K562 (cell line): ENCODE data around the gene C22orf39. TPM values are rescaled to one million over a fixed set of nuclear protein-coding genes. Genes with fewer than 3 reads are reported as not detected.

Experiments
- ATF6 ChIP-seq: sonication (generic); formaldehyde crosslinking; IDR thresholded peaks from 2 replicates; pipeline ENCODE4 v1.4.0; 2020; ENCODE audit warnings: mild to moderate bottlenecking, missing genetic modification reagents
- DIDO1 ChIP-seq: fragments of 450-650 bp; IDR thresholded peaks from 2 replicates; pipeline ENCODE4 v1.6.1; 2016; ENCODE audit warnings: low read depth, missing biosample characterization, missing genetic modification characterization
- ETS1 ChIP-seq: conservative IDR thresholded peaks from 2 replicates; pipeline ENCODE4 v1.6.1; 2011; ENCODE audit warnings: low read depth, mild to moderate bottlenecking, low read length; ENCODE audit not compliant: control insufficient read depth
- FOSL1 ChIP-seq: fragments of 200-800 bp; sonication (Bioruptor generic); conservative IDR thresholded peaks from 2 replicates; pipeline ENCODE4 v1.6.1; 2016; ENCODE audit warnings: missing genetic modification characterization, missing compliant biosample characterization
- GTF2E2 ChIP-seq: fragments of 200-800 bp; sonication (Bioruptor generic); IDR thresholded peaks from 2 replicates; pipeline ENCODE4 v1.6.1; 2016; ENCODE audit warnings: missing genetic modification characterization, missing compliant biosample characterization
- HDAC1 ChIP-seq, 2 experiments: fragments of 450-650 bp; IDR thresholded peaks; 2 replicates each; pipeline ENCODE4 v1.6.1; 2016 to 2017; ENCODE audit warnings: inconsistent platforms in 1 of 2, mild to moderate bottlenecking in 1 of 2, moderate library complexity in 1 of 2
- KAT2B ChIP-seq: IDR thresholded peaks from one replicate; pipeline ENCODE4 v1.6.1; 2012; ENCODE audit warnings: low read depth, mild to moderate bottlenecking, control low read depth, inconsistent platforms, low read length, moderate library complexity
- MAFF ChIP-seq: IDR thresholded peaks from 2 replicates; pipeline ENCODE4 v1.6.1; 2012; ENCODE audit warnings: low read length, improper control_type of control experiment
- PHF20 ChIP-seq: fragments of 450-650 bp; IDR thresholded peaks from 2 replicates; pipeline ENCODE4 v1.6.1; 2018; ENCODE audit not compliant: partially characterized antibody
- POU5F1 ChIP-seq: fragments of 150-350 bp; IDR thresholded peaks from 2 replicates; pipeline ENCODE4 v1.6.1; 2014; ENCODE audit warnings: borderline replicate concordance, low read length, low read depth, mild to moderate bottlenecking; ENCODE audit not compliant: partially characterized antibody
- SMAD1 ChIP-seq: fragments of 150-350 bp; IDR thresholded peaks from 2 replicates; pipeline ENCODE4 v1.6.1; 2014; ENCODE audit warnings: low read length, low read depth; ENCODE audit not compliant: partially characterized antibody
- SMARCE1 ChIP-seq: fragments of 450-650 bp; IDR thresholded peaks from 2 replicates; pipeline ENCODE4 v1.7.1; 2016; ENCODE audit warnings: mild to moderate bottlenecking
- TCFL5 ChIP-seq: fragments of 250-450 bp; sonication (Bioruptor Pico); conservative IDR thresholded peaks from 2 replicates; pipeline ENCODE4 v1.6.1; 2021; ENCODE audit warnings: mild to moderate bottlenecking, moderate library complexity, matching md5 sums
- TSC22D4 ChIP-seq: fragments of 450-650 bp; IDR thresholded peaks from 2 replicates; pipeline ENCODE4 v1.6.1; 2016; ENCODE audit warnings: missing genetic modification characterization, missing biosample characterization, control low read depth
- WHSC1 ChIP-seq: IDR thresholded peaks from one replicate; pipeline ENCODE4 v1.6.1; 2012; ENCODE audit warnings: low read length, control low read depth, inconsistent platforms
- ZNF766 ChIP-seq: fragments of 200-800 bp; sonication (Bioruptor generic); conservative IDR thresholded peaks from 2 replicates; pipeline ENCODE4 v1.6.1; 2016; ENCODE audit warnings: missing genetic modification characterization, missing compliant biosample characterization
- polyA plus RNA-seq, 8 experiments: library from polyadenylated mRNA; depleted of rRNA in 4 of 8; stranded (reverse) in 5 of 8; unstranded in 3 of 8; fragments of >200 nt; fragmentation: Nextera tagmentation in 2 of 8; fragmentation: Illumina TruSeq in 1 of 8; extraction: Ambion mirVana in 2 of 8; extraction: Trizol in 1 of 8; gene quantifications; 2 replicates each; pipeline versions ENCODE4 v1.2.1 to v1.2.3, GENCODE V29; 2011 to 2014; ENCODE audit warnings: inconsistent platforms in 1 of 8, missing spikeins in 1 of 8
- total RNA-seq, 7 experiments: library from RNA; depleted of rRNA in 6 of 7; stranded (reverse); fragments of >200 nt in 6 of 7; fragmentation: Illumina TruSeq in 2 of 7; extraction: Trizol in 2 of 7; gene quantifications; 2 replicates each; pipeline versions ENCODE4 v1.2.1 to v1.2.3, GENCODE V29; 2011 to 2021; ENCODE audit warnings: low replicate concordance in 1 of 7

C22orf39 gene
- total and polyA plus RNA-seq, 9 of the 15 experiments (the other 6 are each of a cell fraction or from before 2014, with no cell fraction given) = 20.4 to 139 (median 66.8) TPM

- TF ChIP-seq ZNF766 (no peak), ATF6 (no peak), GTF2E2 (tag) (peak; percentile 65; the same call in 1 of the 2 replicates), HDAC1 (IDR thresholded peaks at IDR 0.05) (no peak), PHF20 (no peak), FOSL1 (tag) (peak; percentile 100), TSC22D4 (tag) (no peak), MAFF (no peak), TCFL5 (no peak), ETS1 (no peak), WHSC1 (peak; percentile 99), DIDO1 (tag) (no peak), KAT2B (no peak), POU5F1 (no peak), SMARCE1 (peak; percentile 57; the same call in 1 of the 2 replicates), SMAD1 (no peak)
Measured at GRCh38 chr22:19463491-19464469, 16.3 kb upstream of the C22orf39 start (continued).
